Right lobe of liver (tissue), 6 donors: ENCODE results near the gene SPATA13. TPM values are rescaled to one million over a fixed set of nuclear protein-coding genes. Genes with fewer than 3 reads are reported as not detected.
A peak's percentile ranks its signal among the peaks of the same experiment; 100 is the strongest.
"Not testable (repeated sequence)": the region's sequence is repeated elsewhere in the genome, so short reads cannot be mapped to it uniquely, and the experiment has no call there.

Experiments
- ATAC-seq, 4 donors: fragments of 200-7000 bp; cut with Tn5 transposase; one replicate each; pipeline ENCODE4 v1.9.1; 2020; ENCODE audit warnings: mild to moderate bottlenecking in 4 of 4, moderate library complexity in 4 of 4
- DNase-seq, 3 donors: peaks; one replicate each; pipeline ENCODE4 v3.0.0-alpha.2; 2020
- H3K27ac ChIP-seq, 3 donors: fragments of 200-600 bp; one replicate each; pipeline ENCODE4 v1.8.0; 2022
- H3K27me3 ChIP-seq, 2 donors: fragments of 200-600 bp; one replicate each; pipeline ENCODE4 v1.8.0; 2022
- H3K36me3 ChIP-seq, 4 donors: fragments of 200-600 bp; sonication (generic) in 1 of 4; one replicate each; pipeline versions ENCODE4 v1.5.1 to v1.8.0; 2017 to 2022; ENCODE audit warnings: control low read depth in 1 of 4
- H3K4me1 ChIP-seq, 4 donors: fragments of 200-600 bp; sonication (generic) in 1 of 4; one replicate each; pipeline versions ENCODE4 v1.5.1 to v1.8.0; 2017 to 2022; ENCODE audit warnings: control low read depth in 1 of 4
- H3K4me3 ChIP-seq, 3 donors: fragments of 200-600 bp; one replicate each; pipeline ENCODE4 v1.8.0; 2022
- H3K9me3 ChIP-seq, 4 donors: fragments of 200-600 bp; sonication (generic) in 1 of 4; one replicate each; pipeline versions ENCODE4 v1.5.1 to v1.8.0; 2017 to 2022; ENCODE audit warnings: control low read depth in 1 of 4
- POLR2A ChIP-seq: fragments of 450-650 bp; IDR thresholded peaks from one replicate; pipeline ENCODE4 v1.6.1; 2017; ENCODE audit warnings: antibody characterized with exemption, mild to moderate bottlenecking
- WGBS: methylation state at CpG from one replicate; pipeline ENCODE4 v1.1.6; 2018; ENCODE audit warnings: low coverage, low lambda C conversion rate; ENCODE audit not compliant: insufficient coverage; ENCODE audit errors: missing lambda C conversion rate; 5-methylcytosine and 5-hydroxymethylcytosine counted together
- intact Hi-C, 2 donors: fragments of 100-400 bp; cut with DNase I; formaldehyde crosslinking; loops; one replicate each; pipeline versions ENCODE4 v1.11.2 to v1.14.1; 2022
- total RNA-seq, 6 experiments: library from RNA; depleted of rRNA in 2 of 6; stranded (reverse); fragments of >200 nt in 2 of 6; fragmentation: NEBNext Ultra II Directional in 3 of 6; extraction: Animal tissue kit (Norgen Biotek cat#: 25700) in 3 of 6; gene quantifications; one replicate each; pipeline versions ENCODE4 v1.1.0 to v1.2.4, GENCODE V29; 2016 to 2023
- TF ChIP-seq, protein P1 (sequence below), 4 donors: fragments of 200-600 bp in 3 of 4; fragments of 450-650 bp in 1 of 4; IDR thresholded peaks; one replicate each; pipeline versions ENCODE4 v1.5.1 to v1.8.0; 2016 to 2022; ENCODE audit warnings: antibody characterized with exemption in 4 of 4, mild to moderate bottlenecking in 2 of 4
- donor health status: DM: no; HTN: yes; CAD: no.
- donor health status: DM: no; HTN: no; CAD: no.
- donor health status: DM: no; HTN: no; CAD: no.
- donor health status: DM: no; HTN: yes; CAD: no.
- donor health status: DM: no; HTN: yes; CAD: no.

SPATA13 gene
- total RNA-seq, 6 experiments from 2014 or later: 21.5 to 39.9 (median 30.5) TPM

DNA sequence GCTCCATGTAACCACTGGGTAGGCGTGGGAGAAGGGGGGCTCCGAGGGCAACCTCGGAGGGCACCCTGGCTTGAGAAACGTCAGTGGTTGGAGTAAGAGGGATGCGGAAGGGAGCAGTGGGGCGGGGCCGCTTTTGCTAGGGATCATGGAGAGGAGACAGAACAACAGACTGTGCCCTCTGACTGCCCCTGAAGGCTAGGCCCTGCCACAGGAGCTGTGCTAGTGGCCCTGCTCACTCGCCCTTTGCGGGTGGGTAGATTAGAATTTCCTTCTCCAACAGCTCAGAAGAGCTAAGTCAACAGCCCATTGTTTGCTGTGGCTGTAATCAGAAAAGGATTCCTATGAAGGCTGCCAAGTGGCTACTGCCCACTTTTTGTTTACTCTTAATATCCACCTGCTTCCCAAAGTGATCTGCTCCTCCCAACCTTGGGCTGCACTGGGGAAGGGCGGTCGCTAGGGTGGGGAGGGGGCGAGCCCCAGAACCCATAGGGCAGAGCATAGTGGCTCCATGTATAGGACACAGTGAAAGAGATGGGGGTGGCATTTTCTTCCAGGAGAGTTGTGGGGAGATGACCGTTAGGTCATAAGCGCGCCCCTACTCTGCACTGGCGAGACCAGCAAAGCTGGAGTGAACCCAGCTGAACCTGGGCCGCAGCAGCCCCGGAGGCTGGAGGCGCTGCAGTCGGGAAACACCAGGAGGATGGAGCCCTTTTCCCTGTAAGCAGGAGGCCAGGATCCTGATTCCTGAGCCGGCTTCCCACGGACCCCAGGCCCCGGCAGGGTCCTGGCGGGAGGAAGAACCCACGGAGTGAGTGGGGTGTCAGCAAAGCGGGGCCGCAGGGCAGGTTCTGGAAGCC lies 146.9 kb downstream of the SPATA13 start:
- H3K4me1 ChIP-seq: no peaks in the 10 kb centered on the region
- H3K9me3 ChIP-seq: no peaks in the 10 kb centered on the region
- peaks cover 0 to 29% (median 7%) of the 10 kb centered on the region in 4 donors for H3K36me3 ChIP-seq
- no peak for TF ChIP-seq POLR2A
- TF ChIP-seq, protein P1, sequence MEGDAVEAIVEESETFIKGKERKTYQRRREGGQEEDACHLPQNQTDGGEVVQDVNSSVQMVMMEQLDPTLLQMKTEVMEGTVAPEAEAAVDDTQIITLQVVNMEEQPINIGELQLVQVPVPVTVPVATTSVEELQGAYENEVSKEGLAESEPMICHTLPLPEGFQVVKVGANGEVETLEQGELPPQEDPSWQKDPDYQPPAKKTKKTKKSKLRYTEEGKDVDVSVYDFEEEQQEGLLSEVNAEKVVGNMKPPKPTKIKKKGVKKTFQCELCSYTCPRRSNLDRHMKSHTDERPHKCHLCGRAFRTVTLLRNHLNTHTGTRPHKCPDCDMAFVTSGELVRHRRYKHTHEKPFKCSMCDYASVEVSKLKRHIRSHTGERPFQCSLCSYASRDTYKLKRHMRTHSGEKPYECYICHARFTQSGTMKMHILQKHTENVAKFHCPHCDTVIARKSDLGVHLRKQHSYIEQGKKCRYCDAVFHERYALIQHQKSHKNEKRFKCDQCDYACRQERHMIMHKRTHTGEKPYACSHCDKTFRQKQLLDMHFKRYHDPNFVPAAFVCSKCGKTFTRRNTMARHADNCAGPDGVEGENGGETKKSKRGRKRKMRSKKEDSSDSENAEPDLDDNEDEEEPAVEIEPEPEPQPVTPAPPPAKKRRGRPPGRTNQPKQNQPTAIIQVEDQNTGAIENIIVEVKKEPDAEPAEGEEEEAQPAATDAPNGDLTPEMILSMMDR (IDR thresholded peaks at IDR 0.05): no peak
- DNase-seq: no peak
- no peak overlapping the region for H3K4me3 ChIP-seq
- ATAC-seq: peak; percentile 34 to 65 (median 58)
- intact Hi-C loops: no loop called here
- H3K27me3 ChIP-seq: no peaks in the 10 kb centered on the region
- WGBS: 62% methylated on average over 2 of the region's 27 CpGs
- H3K27ac ChIP-seq: no peak overlapping the region

DNA sequence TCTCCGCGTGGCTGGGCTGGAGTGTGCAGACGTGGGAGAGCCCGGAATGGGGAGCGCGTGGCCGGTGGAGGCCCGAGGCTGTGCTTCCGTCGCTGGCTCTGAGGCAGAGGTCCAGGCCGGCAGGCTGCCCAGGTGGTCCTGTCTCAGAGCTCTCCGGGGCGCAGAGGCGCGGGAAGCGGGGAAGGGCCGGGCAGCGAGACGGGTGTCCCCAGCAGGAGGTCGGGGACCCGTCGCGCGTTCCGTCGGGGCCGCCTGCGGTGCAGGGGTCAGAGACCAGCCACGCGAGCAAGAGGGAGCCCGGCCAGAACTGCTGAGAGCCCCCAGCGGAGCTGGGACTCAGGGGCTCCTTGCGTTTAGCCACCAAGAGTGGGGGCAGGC lies 147.5 kb downstream of the SPATA13 start:
- Histone ChIP-seq H3K36me3 (peaks cover 0 to 22% (median 5%) of the 10 kb centered on the region in 4 donors), H3K4me1 (no peaks in the 10 kb centered on the region), H3K9me3 (no peaks in the 10 kb centered on the region), H3K27me3 (no peaks in the 10 kb centered on the region), H3K27ac (no peak overlapping the region), H3K4me3 (no peak overlapping the region)
- DNase-seq (no peak), ATAC-seq (peak in 3 of 4 donors; percentile 12 to 26 (median 15))
- TF ChIP-seq, protein P1 (IDR thresholded peaks at IDR 0.05): no peak
- no peak for TF ChIP-seq POLR2A
- intact Hi-C loops: no loop called here
- WGBS: 97% methylated on average over 10 of the region's 33 CpGs

DNA sequence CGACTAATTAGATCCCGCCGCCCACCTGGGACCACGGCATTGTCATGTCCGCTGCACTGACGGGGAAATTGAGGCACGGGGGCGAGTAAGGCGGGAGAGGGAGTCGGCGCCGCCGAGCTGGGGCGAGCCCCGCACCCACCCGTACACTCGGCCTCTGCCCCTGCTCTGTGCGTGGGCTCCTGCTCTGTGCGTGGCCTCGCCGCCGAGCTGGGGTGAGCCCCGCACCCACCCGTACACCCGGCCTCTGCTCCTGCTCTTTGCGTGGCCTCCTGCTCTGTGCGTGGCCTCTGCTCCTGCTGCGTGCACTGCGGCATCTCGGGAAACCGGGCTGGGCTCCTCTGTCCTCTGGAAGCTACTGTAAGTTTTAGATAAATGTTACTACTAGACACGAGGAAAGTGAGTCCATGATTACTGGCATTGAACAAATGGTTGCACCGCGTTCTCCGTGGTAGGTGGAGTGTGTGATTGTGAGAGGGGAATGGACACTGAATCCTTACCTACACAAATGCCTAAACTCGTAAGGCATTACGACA lies 148.0 kb downstream of the SPATA13 start:
- intact Hi-C loops: no loop called here
- H3K4me3 ChIP-seq: no peak overlapping the region
- no peaks in the 10 kb centered on the region for H3K9me3 ChIP-seq
- no peak overlapping the region for H3K27ac ChIP-seq
- no peaks in the 10 kb centered on the region for H3K4me1 ChIP-seq
- 94% methylated on average over 7 of the region's 37 CpGs for WGBS
- peaks cover 0 to 17% (median 1%) of the 10 kb centered on the region in 4 donors for H3K36me3 ChIP-seq
- DNase-seq: no peak
- TF ChIP-seq POLR2A: no peak
- TF ChIP-seq, protein P1 (IDR thresholded peaks at IDR 0.05): no peak
- no peaks in the 10 kb centered on the region for H3K27me3 ChIP-seq
- peak in 2 of 4 donors; percentile 28 to 34 for ATAC-seq

DNA sequence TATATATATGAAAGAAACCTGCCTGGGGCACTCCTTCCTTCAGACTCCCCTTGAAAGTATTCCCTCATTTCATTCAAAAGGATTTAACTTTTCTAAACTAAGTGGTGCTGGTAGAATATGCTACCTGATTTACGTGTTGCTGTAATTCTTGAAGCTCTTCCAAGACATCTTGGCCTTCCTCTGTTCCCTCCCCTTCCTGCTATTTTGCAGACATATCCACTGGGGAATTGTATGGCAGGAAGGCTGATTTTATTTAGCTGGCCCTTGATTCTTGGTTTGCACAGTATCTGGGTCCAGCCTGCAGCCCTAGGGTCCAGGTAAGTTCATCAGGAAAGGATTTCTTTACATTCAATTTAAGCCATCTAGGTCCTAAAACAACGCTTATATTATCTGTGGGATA lies 148.8 kb downstream of the SPATA13 start, which contains the start of gene C1QTNF9:
Gene C1QTNF9, plus strand, starts transcription at position 281 of the 400 bp plus-strand sequence. CDS start 6,424 bp downstream, outside the sequence.
- 75% methylated on average over 2 of the region's 2 CpGs for WGBS
- DNase-seq, H3K9me3 ChIP-seq, H3K4me3 ChIP-seq, H3K36me3 ChIP-seq, intact Hi-C loops, H3K4me1 ChIP-seq, H3K27ac ChIP-seq, H3K27me3 ChIP-seq, ATAC-seq: not testable (repeated sequence)

DNA sequence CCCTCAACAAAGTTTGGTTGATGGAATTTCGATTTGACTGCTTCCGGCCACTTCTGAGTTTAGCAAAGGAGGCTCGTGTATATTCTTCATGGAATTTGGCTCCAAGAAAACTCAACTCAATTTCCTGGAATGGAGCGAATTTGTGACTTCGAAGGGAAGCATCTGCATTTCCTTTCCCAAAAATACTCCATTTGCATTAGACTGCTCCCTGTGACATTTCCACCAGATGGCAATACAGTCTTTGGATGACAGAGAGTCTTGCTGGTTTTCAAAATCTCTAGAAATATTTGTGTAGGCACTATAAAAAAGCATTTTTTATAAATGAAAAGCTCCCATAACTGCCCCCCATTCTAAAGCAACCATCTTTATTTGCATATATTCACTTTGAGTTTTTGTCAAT lies 152.9 kb downstream of the SPATA13 start:
- no peaks in the 10 kb centered on the region for H3K4me1 ChIP-seq
- DNase-seq (no peak), ATAC-seq (peak in 3 of 4 donors; percentile 18 to 52 (median 21))
- H3K36me3 ChIP-seq: no peaks in the 10 kb centered on the region
- TF ChIP-seq, protein P1 (IDR thresholded peaks at IDR 0.05): peak; percentile 6 to 34 (median 31)
- TF ChIP-seq POLR2A: no peak
- H3K4me3 ChIP-seq: no peak overlapping the region
- intact Hi-C loops: no loop called here
- no peak overlapping the region for H3K27ac ChIP-seq
- no peaks in the 10 kb centered on the region for H3K9me3 ChIP-seq
- H3K27me3 ChIP-seq: no peaks in the 10 kb centered on the region
- 34% methylated on average over 5 of the region's 5 CpGs for WGBS

DNA sequence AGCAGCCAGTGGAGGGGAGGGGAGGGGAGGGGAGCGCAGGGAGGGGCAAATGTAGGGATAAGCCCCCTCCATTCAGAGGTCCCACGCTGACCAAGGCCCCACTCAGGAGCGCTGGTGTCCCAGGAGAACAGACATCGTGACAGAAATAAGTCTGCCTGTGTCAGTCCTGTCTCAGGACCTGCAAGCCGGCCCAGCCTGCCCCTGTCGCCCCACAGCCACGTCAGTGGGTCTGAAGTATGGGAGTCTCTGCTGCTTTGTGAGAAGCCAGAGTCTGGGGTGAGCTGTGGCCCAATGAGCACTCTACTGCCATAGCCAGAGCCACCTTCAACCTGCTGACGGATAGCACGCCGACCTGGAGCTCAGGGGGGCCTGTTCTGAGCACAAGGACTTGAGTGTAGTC lies 157.3 kb downstream of the SPATA13 start:
- WGBS: 60% methylated on average over 1 of the region's 10 CpGs
- intact Hi-C loops, ATAC-seq, H3K27ac ChIP-seq, DNase-seq, H3K4me3 ChIP-seq, H3K9me3 ChIP-seq, H3K27me3 ChIP-seq, H3K4me1 ChIP-seq, H3K36me3 ChIP-seq: not testable (repeated sequence)

DNA sequence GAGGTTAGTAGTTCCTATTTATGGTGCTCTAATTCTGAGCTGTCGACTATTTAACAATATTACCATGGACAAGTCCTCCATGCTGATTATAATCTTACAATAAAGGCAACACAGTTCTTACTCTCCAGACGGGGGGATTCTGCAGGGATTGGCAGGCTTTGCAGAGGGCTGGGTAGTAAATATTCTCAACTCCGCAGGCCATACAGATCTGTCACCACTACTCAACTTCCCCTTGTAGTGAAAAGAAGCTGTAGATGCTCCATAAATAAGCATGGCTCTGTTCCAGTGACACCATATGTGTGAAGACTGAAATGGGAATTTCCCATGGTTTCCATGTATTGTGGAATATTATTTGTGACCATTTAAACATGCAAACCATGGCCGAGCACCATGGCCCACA lies 158.4 kb downstream of the SPATA13 start:
- 56% methylated on average over 4 of the region's 4 CpGs for WGBS
- ATAC-seq, H3K36me3 ChIP-seq, H3K9me3 ChIP-seq, H3K27me3 ChIP-seq, H3K27ac ChIP-seq, H3K4me3 ChIP-seq, H3K4me1 ChIP-seq, intact Hi-C loops, DNase-seq: not testable (repeated sequence)
